H4 (cell line): Measurements from ENCODE around the gene ASCC1. TPM values are rescaled to one million over a fixed set of nuclear protein-coding genes. Genes with fewer than 3 reads are reported as not detected.

Experiments used
- total RNA-seq: library from RNA; depleted of rRNA; stranded (reverse); fragments of >200 nt; shearing (Covaris generic); gene quantifications from 2 replicates; pipeline ENCODE4 v1.2.3, GENCODE V29; 2014; rRNA removed

The ASCC1 gene
- total RNA-seq, 1 experiment from 2014 or later, result 51.5 TPM

Other genes with a start within 250 kb of the ASCC1 start
- gene SPOCK2, start 127.7 kb downstream of the ASCC1 start, total RNA-seq, result 0.27 and 0.29 TPM in 2 replicates
- gene ANAPC16, start 264 bp downstream of the ASCC1 start, total RNA-seq, result 80.9 and 98.5 TPM in 2 replicates
- gene DDIT4, start 57.6 kb upstream of the ASCC1 start, total RNA-seq, result 227 and 278 TPM in 2 replicates
- gene DNAJB12, start 138.6 kb upstream of the ASCC1 start, total RNA-seq, result 18.1 and 22.1 TPM in 2 replicates